GM12874 (cell line): Measurements from ENCODE around the gene CATSPERD.

Source experiments
- CTCF ChIP-seq: IDR thresholded peaks from 2 replicates; pipeline ENCODE4 v1.5.1; 2011; ENCODE audit warnings: low read depth, mild to moderate bottlenecking, control low read depth, low read length, moderate library complexity; ENCODE audit not compliant: insufficient read depth

Gene CATSPERD

DNA sequence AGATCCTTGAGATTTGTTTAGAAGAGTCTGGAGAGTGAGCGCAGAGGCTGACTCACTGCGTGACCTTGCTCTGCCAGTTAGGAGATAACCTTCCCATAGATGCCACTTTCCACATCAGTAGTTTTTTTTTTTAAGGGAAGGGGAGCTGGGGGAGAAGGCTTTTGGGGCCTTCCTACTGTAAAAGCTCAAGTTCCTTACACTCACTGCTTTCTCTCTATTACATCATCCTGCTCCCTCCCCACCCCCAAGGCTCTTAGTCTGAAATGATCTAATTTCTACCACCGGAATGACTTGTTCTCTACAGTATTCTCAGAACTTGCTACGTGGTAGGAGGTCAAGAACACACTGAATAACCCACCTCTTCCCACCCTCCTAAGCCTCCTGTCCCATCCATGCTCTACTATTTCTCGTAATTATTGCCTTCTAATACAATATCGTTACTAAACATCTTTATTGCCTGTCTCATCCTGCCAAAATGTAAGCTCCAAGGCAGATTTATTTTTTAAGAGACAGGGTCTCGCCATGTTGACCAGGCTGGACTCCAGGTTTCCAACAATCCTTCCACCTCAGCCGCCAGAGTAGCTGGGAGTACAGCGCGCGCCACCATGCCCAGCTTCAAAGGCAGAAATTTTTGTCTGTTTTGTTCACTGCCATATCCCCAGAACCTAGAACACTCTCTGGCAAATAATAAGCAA lies 1.7 kb upstream of the CATSPERD start:
- TF ChIP-seq CTCF = no peak

DNA sequence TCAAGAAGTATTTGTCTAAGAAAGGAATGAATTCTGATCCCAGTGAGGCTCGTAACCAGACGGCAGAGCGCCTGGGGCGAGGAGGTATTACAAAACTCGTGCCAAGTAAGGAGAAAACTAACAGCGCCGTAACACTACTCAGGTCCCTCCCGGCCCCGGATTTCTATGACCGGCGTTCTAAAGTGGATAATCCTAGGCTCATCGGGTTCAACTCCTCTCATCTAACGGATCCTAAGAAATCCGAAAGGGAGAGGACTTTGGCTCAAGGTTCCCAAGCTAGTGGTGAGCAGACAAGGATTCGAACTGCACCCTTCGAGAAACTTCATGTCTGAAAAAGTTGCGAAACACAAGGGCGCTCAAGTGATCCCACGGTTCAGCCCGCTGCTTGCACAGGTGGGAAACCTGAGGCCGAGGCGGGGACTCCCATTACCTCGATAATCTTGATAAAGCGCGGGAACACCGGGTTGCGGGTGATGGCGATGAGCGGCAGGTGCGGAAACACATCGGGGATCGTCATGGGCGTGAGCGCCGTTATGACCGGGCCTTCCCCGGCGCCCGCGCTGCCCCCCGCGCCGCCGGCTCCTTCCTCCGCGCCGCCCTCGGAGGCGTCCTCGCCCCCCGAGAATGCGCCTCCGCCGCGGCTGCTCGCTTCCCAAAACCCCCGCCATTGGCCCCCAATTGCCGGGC lies 1.0 kb upstream of the CATSPERD start:
- TF ChIP-seq CTCF = no peak

DNA sequence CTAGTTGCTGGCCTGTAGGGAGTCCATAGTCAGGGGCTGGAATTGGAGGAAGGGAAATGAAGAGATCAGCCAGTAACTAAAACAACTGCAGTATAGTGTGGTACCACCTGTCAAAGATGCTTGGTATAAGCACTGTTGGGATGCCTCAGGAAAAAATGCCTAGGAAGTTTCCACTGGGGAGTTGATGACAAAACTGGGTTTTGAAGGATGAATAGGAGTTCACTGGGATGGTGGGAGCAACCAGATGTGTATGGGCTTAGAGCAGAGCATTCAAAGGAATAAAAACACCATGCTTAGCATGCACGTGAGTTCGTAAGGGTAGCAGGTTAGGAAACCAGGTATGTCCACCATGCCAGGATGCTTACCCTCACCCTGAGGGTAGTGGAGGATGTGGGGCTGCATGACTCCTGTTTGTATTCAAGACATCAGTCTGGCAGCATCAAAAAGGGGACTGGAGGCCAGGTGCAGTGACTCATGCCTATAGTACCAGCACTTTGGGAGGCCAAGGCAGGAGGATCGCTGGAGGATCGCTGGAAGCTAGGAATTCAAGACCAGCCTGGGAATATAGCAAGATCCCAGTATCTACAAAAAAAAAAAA lies 7.1 kb downstream of the CATSPERD start:
- TF ChIP-seq CTCF = no peak

DNA sequence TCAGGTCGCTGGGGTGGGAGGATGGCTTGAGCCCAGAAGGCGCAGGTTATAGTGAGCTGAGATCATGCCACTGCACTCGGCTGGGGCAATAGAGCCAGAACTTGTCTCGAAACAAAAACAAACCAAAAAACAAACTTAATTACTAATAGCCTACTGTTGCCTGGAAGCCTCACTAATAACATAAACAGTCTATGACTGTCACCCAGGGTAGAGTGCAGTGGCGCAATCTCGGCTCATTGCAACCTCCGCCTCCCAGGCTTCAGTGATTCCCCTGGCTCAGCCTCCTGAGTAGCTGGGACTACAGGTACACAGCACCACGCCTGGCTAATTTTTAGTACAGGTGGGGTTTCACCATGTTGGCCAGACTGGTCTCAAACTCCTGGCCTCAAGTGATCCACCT lies 18.0 kb downstream of the CATSPERD start:
- no peak for TF ChIP-seq CTCF

DNA sequence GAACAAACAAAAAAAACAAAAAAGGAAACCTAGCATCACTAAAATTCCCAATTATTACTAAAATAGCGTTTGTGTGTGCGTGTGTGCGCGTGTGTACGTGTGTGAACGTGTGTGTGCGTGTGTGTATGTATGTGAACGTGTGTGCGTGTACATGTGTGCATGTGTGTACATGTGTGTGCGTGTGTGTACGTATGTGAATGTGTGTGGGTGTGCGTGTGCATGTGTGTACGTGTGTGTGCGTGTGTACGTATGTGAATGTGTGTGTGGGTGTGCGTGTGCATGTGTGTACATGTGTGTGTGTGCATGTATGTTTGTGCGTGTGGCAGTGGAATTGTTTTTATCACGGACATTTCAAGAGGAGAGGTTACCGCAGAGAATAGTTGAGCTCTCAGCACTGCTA lies 21.6 kb downstream of the CATSPERD start:
- no peak for TF ChIP-seq CTCF

- no peak for TF ChIP-seq CTCF
Measured at GRCh38 chr19:5743630-5744029, 23.2 kb downstream of the CATSPERD start.

GRCh38 chr19:5749505-5749904 lies 29.1 kb downstream of the CATSPERD start:
- TF ChIP-seq CTCF = no peak
